Measurements from ENCODE around the gene ZNF513. TPM values are rescaled to one million over a fixed set of nuclear protein-coding genes. Genes with fewer than 3 reads are reported as not detected.

The ZNF513 gene
- total RNA-seq, 1 donor from 2014 or later = 16.2 TPM

Other genes with a start within 250 kb of the ZNF513 start
- 95.9 and 97.1 TPM in 2 replicates for gene PREB, start 246.1 kb downstream of the ZNF513 start, total RNA-seq
- not detected in 2 replicates for gene PRR30, start 241.3 kb downstream of the ZNF513 start, total RNA-seq
- gene TCF23, start 231.7 kb downstream of the ZNF513 start, total RNA-seq = not detected in 2 replicates
- gene ATRAID, start 168.7 kb downstream of the ZNF513 start, total RNA-seq = 107 and 111 TPM in 2 replicates
- 89.2 and 105 TPM in 2 replicates for gene SLC5A6, start 168.5 kb downstream of the ZNF513 start, total RNA-seq
- gene CAD, start 163.4 kb downstream of the ZNF513 start, total RNA-seq = 135 and 138 TPM in 2 replicates
- 2.1 and 2.2 TPM in 2 replicates for gene SLC30A3, start 117.7 kb downstream of the ZNF513 start, total RNA-seq
- not detected in 2 replicates for gene DNAJC5G, start 105.3 kb downstream of the ZNF513 start, total RNA-seq
- gene TRIM54, start 98.3 kb downstream of the ZNF513 start, total RNA-seq = 0.26 TPM in 1 of 2 replicates, not detected in the other
- gene UCN, start 72.3 kb downstream of the ZNF513 start, total RNA-seq = 1.4 and 1.8 TPM in 2 replicates
- gene MPV17, start 57.6 kb downstream of the ZNF513 start, total RNA-seq = 85.9 and 89.9 TPM in 2 replicates
- 86.3 and 86.6 TPM in 2 replicates for gene GTF3C2, start 24.0 kb downstream of the ZNF513 start, total RNA-seq
- gene EIF2B4, start 10.4 kb downstream of the ZNF513 start, total RNA-seq = 53.9 and 55.8 TPM in 2 replicates
- gene SNX17, start 10.1 kb downstream of the ZNF513 start, total RNA-seq = 134 and 137 TPM in 2 replicates
- 158 and 160 TPM in 2 replicates for gene PPM1G, start 28.9 kb upstream of the ZNF513 start, total RNA-seq
- 99.7 and 106 TPM in 2 replicates for gene NRBP1, start 47.9 kb upstream of the ZNF513 start, total RNA-seq
- gene KRTCAP3, start 61.6 kb upstream of the ZNF513 start, total RNA-seq = 3.5 and 5.7 TPM in 2 replicates
- gene IFT172, start 109.0 kb upstream of the ZNF513 start, total RNA-seq = 13.4 and 13.5 TPM in 2 replicates
- gene FNDC4, start 114.5 kb upstream of the ZNF513 start, total RNA-seq = 0.10 TPM in 1 of 2 replicates, not detected in the other
- not detected in 2 replicates for gene GCKR, start 116.1 kb upstream of the ZNF513 start, total RNA-seq
- 24.6 and 25.0 TPM in 2 replicates for gene ZNF512, start 202.3 kb upstream of the ZNF513 start, total RNA-seq
- 0.66 and 1.3 TPM in 2 replicates for gene CCDC121, start 248.3 kb upstream of the ZNF513 start, total RNA-seq
- gene GPN1, start 248.3 kb upstream of the ZNF513 start, total RNA-seq = 48.3 and 51.0 TPM in 2 replicates